ENCODE measurements around the gene RHBDD1. TPM values are rescaled to one million over a fixed set of nuclear protein-coding genes. Genes with fewer than 3 reads are reported as not detected.
A peak's percentile ranks its signal among the peaks of the same experiment; 100 is the strongest.

RHBDD1 gene
- total and polyA plus RNA-seq, 4 donors = 8.5 to 45.8 (median 16.1) TPM

DNA sequence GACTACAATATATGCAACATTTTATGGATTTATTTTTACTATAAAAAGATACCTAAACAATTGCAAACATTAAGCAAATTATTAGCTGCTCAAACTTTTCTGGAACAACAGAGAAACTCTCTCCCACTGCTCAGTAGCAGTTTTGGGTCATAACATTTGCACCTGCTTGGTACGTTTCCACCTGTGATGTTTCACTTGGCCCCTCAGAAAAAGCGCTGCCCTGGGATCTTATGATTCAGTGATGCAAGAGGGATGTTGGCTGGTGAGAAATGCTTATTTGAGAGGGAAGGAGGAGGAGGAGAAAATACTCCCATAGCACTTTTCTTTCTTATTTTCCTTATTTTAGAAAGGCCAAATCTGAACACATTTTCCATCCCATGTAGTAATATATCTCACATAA, 45.4 kb upstream of the RHBDD1 start:
- no peaks in the 10 kb centered on the region for H3K27me3 ChIP-seq (ENCODE audit: control insufficient read depth in 4 of 4, insufficient read depth in 4 of 4, low read length in 3 of 4)
- peaks cover 2 to 49% (median 29%) of the 10 kb centered on the region in 4 donors for H3K4me1 ChIP-seq (ENCODE audit: control insufficient read depth in 4 of 4, insufficient read depth in 4 of 4, low read length in 3 of 4)
- H3K4me3 ChIP-seq (ENCODE audit: low read depth in 1 of 3, low read length in 3 of 3) = peak overlapping the region in 1 of 3 donors; percentile 59
- TF ChIP-seq JUND (IDR thresholded peaks at IDR 0.05) (no peak), TAF1 (conservative IDR thresholded peaks at IDR 0.05) (no peak), FOXA1 (IDR thresholded peaks at IDR 0.05) (no peak), FOXA2 (IDR thresholded peaks at IDR 0.05) (no peak), NR2F2 (IDR thresholded peaks at IDR 0.05) (no peak), SP1 (IDR thresholded peaks at IDR 0.05) (no peak), RAD21 (IDR thresholded peaks at IDR 0.05) (peak in 1 of 2 donors; percentile 3), EGR1 (IDR thresholded peaks at IDR 0.05; ENCODE audit: low read depth in 2 of 2) (no peak), GABPA (IDR thresholded peaks at IDR 0.05 in 1 of 2, conservative IDR thresholded peaks at IDR 0.05 in 1 of 2) (no peak), HNF4G (IDR thresholded peaks at IDR 0.05) (no peak), YY1 (IDR thresholded peaks at IDR 0.05) (no peak), HNF4A (conservative IDR thresholded peaks at IDR 0.05) (peak; percentile 2 to 7), RXRA (IDR thresholded peaks at IDR 0.05) (no peak)
- TF ChIP-seq, protein P1, sequence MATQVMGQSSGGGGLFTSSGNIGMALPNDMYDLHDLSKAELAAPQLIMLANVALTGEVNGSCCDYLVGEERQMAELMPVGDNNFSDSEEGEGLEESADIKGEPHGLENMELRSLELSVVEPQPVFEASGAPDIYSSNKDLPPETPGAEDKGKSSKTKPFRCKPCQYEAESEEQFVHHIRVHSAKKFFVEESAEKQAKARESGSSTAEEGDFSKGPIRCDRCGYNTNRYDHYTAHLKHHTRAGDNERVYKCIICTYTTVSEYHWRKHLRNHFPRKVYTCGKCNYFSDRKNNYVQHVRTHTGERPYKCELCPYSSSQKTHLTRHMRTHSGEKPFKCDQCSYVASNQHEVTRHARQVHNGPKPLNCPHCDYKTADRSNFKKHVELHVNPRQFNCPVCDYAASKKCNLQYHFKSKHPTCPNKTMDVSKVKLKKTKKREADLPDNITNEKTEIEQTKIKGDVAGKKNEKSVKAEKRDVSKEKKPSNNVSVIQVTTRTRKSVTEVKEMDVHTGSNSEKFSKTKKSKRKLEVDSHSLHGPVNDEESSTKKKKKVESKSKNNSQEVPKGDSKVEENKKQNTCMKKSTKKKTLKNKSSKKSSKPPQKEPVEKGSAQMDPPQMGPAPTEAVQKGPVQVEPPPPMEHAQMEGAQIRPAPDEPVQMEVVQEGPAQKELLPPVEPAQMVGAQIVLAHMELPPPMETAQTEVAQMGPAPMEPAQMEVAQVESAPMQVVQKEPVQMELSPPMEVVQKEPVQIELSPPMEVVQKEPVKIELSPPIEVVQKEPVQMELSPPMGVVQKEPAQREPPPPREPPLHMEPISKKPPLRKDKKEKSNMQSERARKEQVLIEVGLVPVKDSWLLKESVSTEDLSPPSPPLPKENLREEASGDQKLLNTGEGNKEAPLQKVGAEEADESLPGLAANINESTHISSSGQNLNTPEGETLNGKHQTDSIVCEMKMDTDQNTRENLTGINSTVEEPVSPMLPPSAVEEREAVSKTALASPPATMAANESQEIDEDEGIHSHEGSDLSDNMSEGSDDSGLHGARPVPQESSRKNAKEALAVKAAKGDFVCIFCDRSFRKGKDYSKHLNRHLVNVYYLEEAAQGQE (IDR thresholded peaks at IDR 0.05) = no peak
- TF ChIP-seq, protein P2, sequence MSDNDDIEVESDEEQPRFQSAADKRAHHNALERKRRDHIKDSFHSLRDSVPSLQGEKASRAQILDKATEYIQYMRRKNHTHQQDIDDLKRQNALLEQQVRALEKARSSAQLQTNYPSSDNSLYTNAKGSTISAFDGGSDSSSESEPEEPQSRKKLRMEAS (IDR thresholded peaks at IDR 0.05) = no peak
- TF ChIP-seq, protein P3, sequence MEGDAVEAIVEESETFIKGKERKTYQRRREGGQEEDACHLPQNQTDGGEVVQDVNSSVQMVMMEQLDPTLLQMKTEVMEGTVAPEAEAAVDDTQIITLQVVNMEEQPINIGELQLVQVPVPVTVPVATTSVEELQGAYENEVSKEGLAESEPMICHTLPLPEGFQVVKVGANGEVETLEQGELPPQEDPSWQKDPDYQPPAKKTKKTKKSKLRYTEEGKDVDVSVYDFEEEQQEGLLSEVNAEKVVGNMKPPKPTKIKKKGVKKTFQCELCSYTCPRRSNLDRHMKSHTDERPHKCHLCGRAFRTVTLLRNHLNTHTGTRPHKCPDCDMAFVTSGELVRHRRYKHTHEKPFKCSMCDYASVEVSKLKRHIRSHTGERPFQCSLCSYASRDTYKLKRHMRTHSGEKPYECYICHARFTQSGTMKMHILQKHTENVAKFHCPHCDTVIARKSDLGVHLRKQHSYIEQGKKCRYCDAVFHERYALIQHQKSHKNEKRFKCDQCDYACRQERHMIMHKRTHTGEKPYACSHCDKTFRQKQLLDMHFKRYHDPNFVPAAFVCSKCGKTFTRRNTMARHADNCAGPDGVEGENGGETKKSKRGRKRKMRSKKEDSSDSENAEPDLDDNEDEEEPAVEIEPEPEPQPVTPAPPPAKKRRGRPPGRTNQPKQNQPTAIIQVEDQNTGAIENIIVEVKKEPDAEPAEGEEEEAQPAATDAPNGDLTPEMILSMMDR (IDR thresholded peaks at IDR 0.05; ENCODE audit: low read depth, low read length, missing input control) = no peak
- TF ChIP-seq, protein P4, sequence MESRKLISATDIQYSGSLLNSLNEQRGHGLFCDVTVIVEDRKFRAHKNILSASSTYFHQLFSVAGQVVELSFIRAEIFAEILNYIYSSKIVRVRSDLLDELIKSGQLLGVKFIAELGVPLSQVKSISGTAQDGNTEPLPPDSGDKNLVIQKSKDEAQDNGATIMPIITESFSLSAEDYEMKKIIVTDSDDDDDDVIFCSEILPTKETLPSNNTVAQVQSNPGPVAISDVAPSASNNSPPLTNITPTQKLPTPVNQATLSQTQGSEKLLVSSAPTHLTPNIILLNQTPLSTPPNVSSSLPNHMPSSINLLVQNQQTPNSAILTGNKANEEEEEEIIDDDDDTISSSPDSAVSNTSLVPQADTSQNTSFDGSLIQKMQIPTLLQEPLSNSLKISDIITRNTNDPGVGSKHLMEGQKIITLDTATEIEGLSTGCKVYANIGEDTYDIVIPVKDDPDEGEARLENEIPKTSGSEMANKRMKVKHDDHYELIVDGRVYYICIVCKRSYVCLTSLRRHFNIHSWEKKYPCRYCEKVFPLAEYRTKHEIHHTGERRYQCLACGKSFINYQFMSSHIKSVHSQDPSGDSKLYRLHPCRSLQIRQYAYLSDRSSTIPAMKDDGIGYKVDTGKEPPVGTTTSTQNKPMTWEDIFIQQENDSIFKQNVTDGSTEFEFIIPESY (IDR thresholded peaks at IDR 0.05) = no peak
- TF ChIP-seq, protein P5, sequence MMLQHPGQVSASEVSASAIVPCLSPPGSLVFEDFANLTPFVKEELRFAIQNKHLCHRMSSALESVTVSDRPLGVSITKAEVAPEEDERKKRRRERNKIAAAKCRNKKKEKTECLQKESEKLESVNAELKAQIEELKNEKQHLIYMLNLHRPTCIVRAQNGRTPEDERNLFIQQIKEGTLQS (IDR thresholded peaks at IDR 0.05) = no peak
- peak overlapping the region in 1 of 2 donors; percentile 78 for H3K9ac ChIP-seq (ENCODE audit: low read depth in 1 of 2, low read length in 2 of 2)
- no peaks in the 10 kb centered on the region for H3K9me3 ChIP-seq (ENCODE audit: control insufficient read depth in 4 of 4, low read length in 3 of 4)
- peaks cover 0 to 4% (median 0%) of the 10 kb centered on the region in 4 donors for H3K36me3 ChIP-seq (ENCODE audit: control insufficient read depth in 4 of 4, insufficient read depth in 3 of 4, low read depth in 1 of 4, low read length in 3 of 4)
- WGBS = 52% methylated on average over 2 of the region's 2 CpGs
- H3K27ac ChIP-seq (ENCODE audit: low read depth in 1 of 2, low read length in 2 of 2) = peak overlapping the region; percentile 95 to 99
- DNase-seq (ENCODE audit: low spot score) = no peak

Measured in liver (tissue), 9 donors.